ENCODE measurements around the gene FRMPD2. TPM values are rescaled to one million over a fixed set of nuclear protein-coding genes. Genes with fewer than 3 reads are reported as not detected.
"Not testable (repeated sequence)": the region's sequence is repeated elsewhere in the genome, so short reads cannot be mapped to it uniquely, and the experiment has no call there.

FRMPD2 gene
- total RNA-seq, 1 experiment from 2014 or later, result not detected

GRCh38 chr10:48251525-48252353, 22.8 kb downstream of the FRMPD2 start:
- no peak for DNase-seq
- Histone ChIP-seq H3K36me3 (replicated peaks; ENCODE audit: control insufficient read depth, insufficient read depth, low read length) (no peaks in the 10 kb centered on the region), H3K4me3 (ENCODE audit: insufficient read depth, low read depth, low read length) (no peak overlapping the region), H3K27me3 (ENCODE audit: control insufficient read depth, insufficient read depth, low read length) (no peaks in the 10 kb centered on the region)

- no peaks in the 10 kb centered on the region for H3K36me3 ChIP-seq (replicated peaks; ENCODE audit: control insufficient read depth, insufficient read depth, low read length)
- no peaks in the 10 kb centered on the region for H3K27me3 ChIP-seq (ENCODE audit: control insufficient read depth, insufficient read depth, low read length)
- H3K4me3 ChIP-seq (ENCODE audit: insufficient read depth, low read depth, low read length), result no peak overlapping the region
- no peak for DNase-seq
Observed at GRCh38 chr10:48251152-48251524, 23.4 kb downstream of the FRMPD2 start.

- Histone ChIP-seq H3K27me3 (ENCODE audit: control insufficient read depth, insufficient read depth, low read length) (no peaks in the 10 kb centered on the region), H3K36me3 (replicated peaks; ENCODE audit: control insufficient read depth, insufficient read depth, low read length) (no peaks in the 10 kb centered on the region), H3K4me3 (ENCODE audit: insufficient read depth, low read depth, low read length) (no peak overlapping the region)
- no peak for DNase-seq
Observed at GRCh38 chr10:48249763-48250351, 24.6 kb downstream of the FRMPD2 start.

GRCh38 chr10:48249004-48249762, 25.3 kb downstream of the FRMPD2 start:
- DNase-seq, result no peak
- H3K4me3 ChIP-seq (ENCODE audit: insufficient read depth, low read depth, low read length), result no peak overlapping the region
- H3K36me3 ChIP-seq (replicated peaks; ENCODE audit: control insufficient read depth, insufficient read depth, low read length), result no peaks in the 10 kb centered on the region
- no peaks in the 10 kb centered on the region for H3K27me3 ChIP-seq (ENCODE audit: control insufficient read depth, insufficient read depth, low read length)

GRCh38 chr10:48248462-48248861, 26.0 kb downstream of the FRMPD2 start:
- H3K36me3 ChIP-seq (replicated peaks; ENCODE audit: control insufficient read depth, insufficient read depth, low read length), result no peaks in the 10 kb centered on the region
- H3K27me3 ChIP-seq (ENCODE audit: control insufficient read depth, insufficient read depth, low read length), result no peaks in the 10 kb centered on the region
- no peak overlapping the region for H3K4me3 ChIP-seq (ENCODE audit: insufficient read depth, low read depth, low read length)
- DNase-seq, result no peak

GRCh38 chr10:48247680-48248079, 26.8 kb downstream of the FRMPD2 start:
- DNase-seq, result no peak
- Histone ChIP-seq H3K4me3 (ENCODE audit: insufficient read depth, low read depth, low read length) (no peak overlapping the region), H3K27me3 (ENCODE audit: control insufficient read depth, insufficient read depth, low read length) (no peaks in the 10 kb centered on the region), H3K36me3 (replicated peaks; ENCODE audit: control insufficient read depth, insufficient read depth, low read length) (no peaks in the 10 kb centered on the region)

GRCh38 chr10:48246501-48246900, 28.0 kb downstream of the FRMPD2 start:
- Histone ChIP-seq H3K27me3 (ENCODE audit: control insufficient read depth, insufficient read depth, low read length) (no peaks in the 10 kb centered on the region), H3K4me3 (ENCODE audit: insufficient read depth, low read depth, low read length) (no peak overlapping the region), H3K36me3 (replicated peaks; ENCODE audit: control insufficient read depth, insufficient read depth, low read length) (no peaks in the 10 kb centered on the region)
- DNase-seq, result no peak

- H3K36me3 ChIP-seq (replicated peaks; ENCODE audit: control insufficient read depth, insufficient read depth, low read length), result no peaks in the 10 kb centered on the region
- H3K4me3 ChIP-seq (ENCODE audit: insufficient read depth, low read depth, low read length), result no peak overlapping the region
- no peaks in the 10 kb centered on the region for H3K27me3 ChIP-seq (ENCODE audit: control insufficient read depth, insufficient read depth, low read length)
- no peak for DNase-seq
Observed at GRCh38 chr10:48245977-48246376, 28.5 kb downstream of the FRMPD2 start.

- H3K36me3 ChIP-seq (replicated peaks; ENCODE audit: control insufficient read depth, insufficient read depth, low read length); DNase-seq; H3K4me3 ChIP-seq (ENCODE audit: insufficient read depth, low read depth, low read length); H3K27me3 ChIP-seq (ENCODE audit: control insufficient read depth, insufficient read depth, low read length): not testable (repeated sequence)
Observed at GRCh38 chr10:48243921-48244320, 30.6 kb downstream of the FRMPD2 start.

- no peak for DNase-seq
- no peaks in the 10 kb centered on the region for H3K27me3 ChIP-seq (ENCODE audit: control insufficient read depth, insufficient read depth, low read length)
- no peaks in the 10 kb centered on the region for H3K36me3 ChIP-seq (replicated peaks; ENCODE audit: control insufficient read depth, insufficient read depth, low read length)
- no peak overlapping the region for H3K4me3 ChIP-seq (ENCODE audit: insufficient read depth, low read depth, low read length)
Observed at GRCh38 chr10:48243487-48243886, 31.0 kb downstream of the FRMPD2 start.

GRCh38 chr10:48242171-48242904, 32.2 kb downstream of the FRMPD2 start:
- Histone ChIP-seq H3K27me3 (ENCODE audit: control insufficient read depth, insufficient read depth, low read length) (no peaks in the 10 kb centered on the region), H3K4me3 (ENCODE audit: insufficient read depth, low read depth, low read length) (no peak overlapping the region), H3K36me3 (replicated peaks; ENCODE audit: control insufficient read depth, insufficient read depth, low read length) (no peaks in the 10 kb centered on the region)
- DNase-seq, result peak; percentile 56

GRCh38 chr10:48241332-48241731, 33.2 kb downstream of the FRMPD2 start:
- H3K27me3 ChIP-seq (ENCODE audit: control insufficient read depth, insufficient read depth, low read length), result no peaks in the 10 kb centered on the region
- H3K4me3 ChIP-seq (ENCODE audit: insufficient read depth, low read depth, low read length), result no peak overlapping the region
- H3K36me3 ChIP-seq (replicated peaks; ENCODE audit: control insufficient read depth, insufficient read depth, low read length), result no peaks in the 10 kb centered on the region
- DNase-seq, result no peak

GRCh38 chr10:48240196-48240595, 34.3 kb downstream of the FRMPD2 start:
- Histone ChIP-seq H3K27me3 (ENCODE audit: control insufficient read depth, insufficient read depth, low read length) (no peaks in the 10 kb centered on the region), H3K36me3 (replicated peaks; ENCODE audit: control insufficient read depth, insufficient read depth, low read length) (no peaks in the 10 kb centered on the region), H3K4me3 (ENCODE audit: insufficient read depth, low read depth, low read length) (no peak overlapping the region)
- DNase-seq, result no peak

- DNase-seq, result no peak
- no peak overlapping the region for H3K4me3 ChIP-seq (ENCODE audit: insufficient read depth, low read depth, low read length)
- no peaks in the 10 kb centered on the region for H3K36me3 ChIP-seq (replicated peaks; ENCODE audit: control insufficient read depth, insufficient read depth, low read length)
- H3K27me3 ChIP-seq (ENCODE audit: control insufficient read depth, insufficient read depth, low read length), result no peaks in the 10 kb centered on the region
Observed at GRCh38 chr10:48239618-48240017, 34.9 kb downstream of the FRMPD2 start.

Data from H7 (cell line).